H4 (cell line): ENCODE results near the gene USP17L27. TPM values are rescaled to one million over a fixed set of nuclear protein-coding genes. Genes with fewer than 3 reads are reported as not detected.
"Not testable (repeated sequence)": the region's sequence is repeated elsewhere in the genome, so short reads cannot be mapped to it uniquely, and the experiment has no call there.

Source experiments
- DNase-seq: peaks from one replicate; pipeline ENCODE4 v3.0.0-alpha.2; 2015; ENCODE audit warnings: low spot score
- total RNA-seq: library from RNA; depleted of rRNA; stranded (reverse); fragments of >200 nt; shearing (Covaris generic); gene quantifications from 2 replicates; pipeline ENCODE4 v1.2.3, GENCODE V29; 2014; rRNA removed

The USP17L27 gene
- not detected in 2 replicates for total RNA-seq

- not testable (repeated sequence) for DNase-seq
Measured at GRCh38 chr4:9343848-9344247, at the start of gene USP17L27. TSS of gene USP17L27 (plus strand) at chr4:9344148. CDS start at chr4:9344148, 0 bp downstream.

- DNase-seq: not testable (repeated sequence)
Measured at GRCh38 chr4:9324191-9324590, 19.8 kb upstream of the USP17L27 start.

GRCh38 chr4:9324865-9325264 lies 19.1 kb upstream of the USP17L27 start, which contains the start of gene USP17L24:
TSS of gene USP17L24 (plus strand) at chr4:9325165. CDS start at chr4:9325165, 0 bp downstream.
- DNase-seq: not testable (repeated sequence)

GRCh38 chr4:9329611-9330010 lies 14.3 kb upstream of the USP17L27 start, which contains the start of gene USP17L25:
TSS of gene USP17L25 (plus strand) at chr4:9329911. CDS start at chr4:9329911, 0 bp downstream.
- not testable (repeated sequence) for DNase-seq

- not testable (repeated sequence) for DNase-seq
Measured at GRCh38 chr4:9334358-9334757, 9.6 kb upstream of the USP17L27 start, which contains the start of gene USP17L26. TSS of gene USP17L26 (plus strand) at chr4:9334658. CDS start at chr4:9334658, 0 bp downstream.

GRCh38 chr4:9339103-9339502 lies 4.8 kb upstream of the USP17L27 start, which contains the start of gene USP17L5:
TSS of gene USP17L5 (plus strand) at chr4:9339403. CDS start at chr4:9339403, 0 bp downstream.
- not testable (repeated sequence) for DNase-seq

GRCh38 chr4:9348593-9348992 lies 4.6 kb downstream of the USP17L27 start, which contains the start of gene USP17L28:
TSS of gene USP17L28 (plus strand) at chr4:9348893. CDS start at chr4:9348893, 0 bp downstream.
- DNase-seq: not testable (repeated sequence)

GRCh38 chr4:9350866-9351265 lies 6.9 kb downstream of the USP17L27 start:
- not testable (repeated sequence) for DNase-seq

GRCh38 chr4:9353338-9353737 lies 9.4 kb downstream of the USP17L27 start, which contains the start of gene USP17L29:
TSS of gene USP17L29 (plus strand) at chr4:9353638. CDS start at chr4:9353638, 0 bp downstream.
- not testable (repeated sequence) for DNase-seq

GRCh38 chr4:9362829-9363228 lies 18.9 kb downstream of the USP17L27 start, which contains the start of gene USP17L30:
TSS of gene USP17L30 (plus strand) at chr4:9363129. CDS start at chr4:9363129, 0 bp downstream.
- DNase-seq: not testable (repeated sequence)

GRCh38 chr4:9379881-9380280 lies 35.9 kb downstream of the USP17L27 start:
- DNase-seq: not testable (repeated sequence)

- not testable (repeated sequence) for DNase-seq
Measured at GRCh38 chr4:9381012-9381534, 37.1 kb downstream of the USP17L27 start.

- DNase-seq: no peak
Measured at GRCh38 chr4:9384126-9384525, 40.2 kb downstream of the USP17L27 start.

- not testable (repeated sequence) for DNase-seq
Measured at GRCh38 chr4:9389001-9389400, 45.1 kb downstream of the USP17L27 start.

Other genes starting within 250 kb of the USP17L27 start
- gene FAM90A26, start 173.7 kb upstream of the USP17L27 start, total RNA-seq: not detected in 2 replicates
- gene USP17L10, start 133.5 kb upstream of the USP17L27 start, total RNA-seq: not detected in 2 replicates
- not detected in 2 replicates for gene USP17L11, start 128.7 kb upstream of the USP17L27 start, total RNA-seq
- not detected in 2 replicates for gene USP17L12, start 124.0 kb upstream of the USP17L27 start, total RNA-seq
- gene USP17L13, start 119.3 kb upstream of the USP17L27 start, total RNA-seq: not detected in 2 replicates
- not detected in 2 replicates for gene USP17L15, start 109.8 kb upstream of the USP17L27 start, total RNA-seq
- gene USP17L17, start 100.3 kb upstream of the USP17L27 start, total RNA-seq: not detected in 2 replicates
- gene USP17L18, start 95.5 kb upstream of the USP17L27 start, total RNA-seq: not detected in 2 replicates
- not detected in 2 replicates for gene USP17L19, start 90.8 kb upstream of the USP17L27 start, total RNA-seq
- not detected in 2 replicates for gene USP17L20, start 86.0 kb upstream of the USP17L27 start, total RNA-seq
- gene USP17L21, start 81.3 kb upstream of the USP17L27 start, total RNA-seq: not detected in 2 replicates
- gene USP17L22, start 76.5 kb upstream of the USP17L27 start, total RNA-seq: not detected in 2 replicates
- not detected in 2 replicates for gene USP17L24, start 19.0 kb upstream of the USP17L27 start, total RNA-seq
- not detected in 2 replicates for gene USP17L25, start 14.2 kb upstream of the USP17L27 start, total RNA-seq
- gene USP17L26, start 9.5 kb upstream of the USP17L27 start, total RNA-seq: not detected in 2 replicates
- not detected in 2 replicates for gene USP17L5, start 4.7 kb upstream of the USP17L27 start, total RNA-seq
- not detected in 2 replicates for gene USP17L28, start 4.7 kb downstream of the USP17L27 start, total RNA-seq
- not detected in 2 replicates for gene USP17L29, start 9.5 kb downstream of the USP17L27 start, total RNA-seq
- gene USP17L30, start 19.0 kb downstream of the USP17L27 start, total RNA-seq: not detected in 2 replicates
- gene DEFB131A, start 100.3 kb downstream of the USP17L27 start, total RNA-seq: not detected in 2 replicates